Nephron (organoid): ENCODE results near the gene ABHD6.

Experiments used
- H3K27ac Mint-ChIP-seq, 3 experiments: 2 replicates each; pipeline ENCODE4 v1.8.0; 2020; ENCODE audit warnings: mixed read lengths in 3 of 3, mild to moderate bottlenecking in 2 of 3, moderate library complexity in 1 of 3
- H3K27me3 Mint-ChIP-seq: 2 replicates; pipeline ENCODE4 v1.8.0; 2021; ENCODE audit warnings: low read depth, mild to moderate bottlenecking, moderate library complexity, mixed read lengths
- H3K36me3 Mint-ChIP-seq: 2 replicates; pipeline ENCODE4 v1.8.0; 2020; ENCODE audit warnings: low read depth, mixed read lengths
- H3K4me1 Mint-ChIP-seq: 2 replicates; pipeline ENCODE4 v1.8.0; 2020; ENCODE audit warnings: mixed read lengths
- H3K4me3 Mint-ChIP-seq, 3 experiments: 2 replicates each; pipeline ENCODE4 v1.8.0; 2020; ENCODE audit warnings: mild to moderate bottlenecking in 3 of 3, mixed read lengths in 3 of 3, moderate library complexity in 2 of 3
- H3K9me3 Mint-ChIP-seq: 2 replicates; pipeline ENCODE4 v1.8.0; 2020; ENCODE audit warnings: mixed read lengths
- CTCF ChIP-seq, 3 experiments: fragments of 200-600 bp; sonication (generic); IDR thresholded peaks; one replicate each; pipeline ENCODE4 v1.5.0; 2021; ENCODE audit warnings: antibody characterized with exemption in 3 of 3; ENCODE audit not compliant: unreplicated experiment in 3 of 3

ABHD6 gene

GRCh38 chr3:58256511-58256910 is 18.9 kb downstream of the ABHD6 start:
- no peak for TF ChIP-seq CTCF (IDR thresholded peaks at IDR 0.05; ENCODE audit: unreplicated experiment in 3 of 3)
- Mint-ChIP-seq H3K4me1 (peaks cover 8% of the 10 kb centered on the region), H3K4me3 (no peak overlapping the region), H3K9me3 (no peaks in the 10 kb centered on the region), H3K27ac (no peak overlapping the region), H3K36me3 (peaks cover 11% of the 10 kb centered on the region), H3K27me3 (no peaks in the 10 kb centered on the region)

- Mint-ChIP-seq H3K27ac (no peak overlapping the region), H3K4me1 (no peaks in the 10 kb centered on the region), H3K9me3 (no peaks in the 10 kb centered on the region), H3K27me3 (no peaks in the 10 kb centered on the region), H3K4me3 (no peak overlapping the region), H3K36me3 (peaks cover 11% of the 10 kb centered on the region)
- TF ChIP-seq CTCF (IDR thresholded peaks at IDR 0.05; ENCODE audit: unreplicated experiment in 3 of 3) = no peak
Observed at GRCh38 chr3:58258392-58259055, 20.9 kb downstream of the ABHD6 start.

GRCh38 chr3:58260261-58260731 is 22.7 kb downstream of the ABHD6 start:
- Mint-ChIP-seq H3K4me3 (no peak overlapping the region), H3K27me3 (no peaks in the 10 kb centered on the region), H3K36me3 (peaks cover 11% of the 10 kb centered on the region), H3K9me3 (no peaks in the 10 kb centered on the region), H3K4me1 (no peaks in the 10 kb centered on the region), H3K27ac (no peak overlapping the region)
- no peak for TF ChIP-seq CTCF (IDR thresholded peaks at IDR 0.05; ENCODE audit: unreplicated experiment in 3 of 3)

GRCh38 chr3:58260733-58261132 is 23.1 kb downstream of the ABHD6 start:
- H3K36me3 Mint-ChIP-seq = peaks cover 11% of the 10 kb centered on the region
- no peak overlapping the region for H3K4me3 Mint-ChIP-seq
- H3K27ac Mint-ChIP-seq = no peak overlapping the region
- H3K27me3 Mint-ChIP-seq = no peaks in the 10 kb centered on the region
- no peaks in the 10 kb centered on the region for H3K4me1 Mint-ChIP-seq
- no peaks in the 10 kb centered on the region for H3K9me3 Mint-ChIP-seq
- no peak for TF ChIP-seq CTCF (IDR thresholded peaks at IDR 0.05; ENCODE audit: unreplicated experiment in 3 of 3)

GRCh38 chr3:58261954-58262666 is 24.5 kb downstream of the ABHD6 start:
- Mint-ChIP-seq H3K4me3 (no peak overlapping the region), H3K4me1 (no peaks in the 10 kb centered on the region), H3K27ac (no peak overlapping the region), H3K36me3 (peaks cover 11% of the 10 kb centered on the region), H3K9me3 (no peaks in the 10 kb centered on the region), H3K27me3 (no peaks in the 10 kb centered on the region)
- TF ChIP-seq CTCF (IDR thresholded peaks at IDR 0.05; ENCODE audit: unreplicated experiment in 3 of 3) = no peak
